ENCODE measurements around the gene PPP1CC.
A peak's percentile ranks its signal among the peaks of the same experiment; 100 is the strongest.
"Not testable (repeated sequence)": the region's sequence is repeated elsewhere in the genome, so short reads cannot be mapped to it uniquely, and the experiment has no call there.

Gene PPP1CC

GRCh38 chr12:110725267-110725666 is 17.4 kb downstream of the PPP1CC start:
- DNase-seq (ENCODE audit: low spot score), result no peak

- not testable (repeated sequence) for DNase-seq (ENCODE audit: low spot score)
These were observed 19.8 kb downstream of the PPP1CC start for GRCh38 chr12:110722892-110723291.

- no peak for DNase-seq (ENCODE audit: low spot score)
These were observed 21.1 kb downstream of the PPP1CC start for GRCh38 chr12:110721570-110721969.

DNA sequence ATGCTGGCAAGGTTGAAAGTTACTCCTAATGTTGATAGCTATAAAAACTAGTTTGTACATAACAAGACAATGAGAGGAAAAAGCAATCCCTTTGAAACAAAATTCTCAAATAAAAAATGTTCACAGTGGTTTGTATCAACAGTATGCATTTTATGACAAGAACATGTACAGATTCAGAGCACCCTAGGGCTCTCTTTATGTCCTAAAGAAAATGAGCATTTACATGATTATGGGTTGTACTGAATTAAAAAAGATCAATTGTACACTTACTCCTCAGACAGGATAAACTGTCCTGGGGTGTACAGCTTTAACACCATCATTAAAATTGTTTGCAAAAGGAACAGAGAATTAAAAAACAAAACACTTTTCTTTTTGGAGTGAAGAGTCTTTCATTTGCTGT is 22.2 kb downstream of the PPP1CC start:
- DNase-seq (ENCODE audit: low spot score), result no peak

DNA sequence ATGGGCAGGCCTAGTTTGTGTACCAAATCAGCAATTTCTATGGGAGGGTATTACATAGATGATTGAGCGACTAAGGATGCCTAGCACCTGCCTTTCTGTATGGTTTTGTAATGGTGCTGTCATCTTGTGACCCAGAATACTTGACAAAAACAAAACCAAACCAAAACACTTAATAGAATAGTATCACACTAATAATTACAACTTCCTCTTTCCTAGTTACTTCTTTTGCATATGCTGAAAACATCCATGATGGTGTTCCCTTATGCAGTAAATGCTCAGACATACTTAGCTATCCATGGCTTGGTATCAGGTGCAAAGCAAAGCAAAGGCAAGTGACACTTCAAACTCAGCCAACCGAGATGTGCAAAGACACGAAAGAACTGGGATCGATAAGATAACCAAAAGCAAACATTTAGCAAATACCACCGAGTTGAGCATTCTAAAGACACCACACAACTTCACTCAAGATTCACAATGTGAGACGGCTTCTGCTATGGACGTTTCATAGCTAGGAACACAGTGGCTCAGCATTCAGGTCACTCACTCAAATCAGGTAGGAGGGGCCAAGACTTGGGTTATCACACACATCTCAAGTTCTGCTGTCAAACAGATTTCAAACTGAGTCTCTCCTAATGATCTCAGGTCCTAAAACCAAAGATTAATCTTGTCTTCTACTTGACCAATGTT is 24.3 kb downstream of the PPP1CC start:
- DNase-seq (ENCODE audit: low spot score), result no peak

- no peak for DNase-seq (ENCODE audit: low spot score)
These were observed 25.7 kb downstream of the PPP1CC start for GRCh38 chr12:110717037-110717436.

- DNase-seq (ENCODE audit: low spot score), result no peak
These were observed 33.8 kb downstream of the PPP1CC start for GRCh38 chr12:110708917-110709316.

GRCh38 chr12:110705309-110705708 is 37.4 kb downstream of the PPP1CC start:
- no peak for DNase-seq (ENCODE audit: low spot score)

DNA sequence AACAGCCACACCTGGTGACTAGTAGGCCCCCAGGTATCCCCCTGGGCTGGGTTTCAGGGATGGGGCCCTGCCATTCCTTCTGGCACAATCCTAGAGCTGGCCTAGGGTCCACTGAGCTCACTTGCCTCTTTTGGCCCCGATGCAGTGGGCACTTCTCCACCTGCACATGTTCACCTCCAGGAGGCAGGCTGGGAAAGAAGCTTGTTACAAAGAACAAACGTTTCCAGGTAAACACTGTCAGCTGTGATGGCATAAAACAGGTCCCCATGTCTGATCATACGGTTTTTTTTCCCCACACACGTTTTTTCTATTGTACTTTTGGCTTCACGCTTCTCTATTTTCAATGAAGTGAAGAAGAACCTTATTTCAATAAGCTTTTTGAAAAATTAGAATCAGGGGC is 37.9 kb downstream of the PPP1CC start:
- DNase-seq (ENCODE audit: low spot score), result no peak

DNA sequence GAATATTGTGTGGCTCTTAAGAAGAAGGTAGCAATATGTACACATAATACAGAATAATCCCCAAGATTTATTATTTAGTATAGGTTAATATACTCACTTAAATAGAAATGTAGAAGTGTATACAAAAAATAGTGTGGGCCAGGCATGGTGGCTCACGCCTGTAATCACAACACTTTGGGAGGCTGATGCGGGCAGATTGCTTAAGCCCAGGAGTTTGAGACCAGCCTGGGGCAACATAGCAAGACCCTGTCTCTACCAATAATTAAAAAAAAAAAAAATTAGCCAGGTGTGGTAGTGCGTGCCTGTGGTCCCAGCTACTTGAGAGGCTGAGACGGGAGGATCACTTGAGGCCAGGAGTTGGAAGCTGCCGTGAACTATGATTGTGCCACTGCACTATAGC is 38.5 kb downstream of the PPP1CC start:
- DNase-seq (ENCODE audit: low spot score), result no peak

DNA sequence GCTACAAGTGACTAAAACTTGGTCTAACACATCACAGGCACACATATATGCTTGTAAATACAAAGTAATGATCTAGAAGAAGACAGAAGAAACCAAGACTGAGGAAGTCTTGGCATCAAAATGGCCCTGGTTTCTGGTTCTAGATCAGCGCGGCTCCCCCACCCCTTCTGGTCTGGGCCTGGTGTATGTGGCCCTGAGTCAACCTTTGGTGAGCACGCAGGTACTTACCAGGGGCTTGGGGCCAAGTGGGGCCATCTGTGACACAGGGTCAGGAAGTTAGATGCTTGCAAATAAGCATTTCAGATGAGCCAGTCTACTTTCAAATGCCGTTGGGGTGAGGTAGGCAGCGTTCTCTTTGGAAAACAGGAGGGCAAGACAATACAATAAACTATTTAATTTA is 40.6 kb downstream of the PPP1CC start:
- no peak for DNase-seq (ENCODE audit: low spot score)

DNA sequence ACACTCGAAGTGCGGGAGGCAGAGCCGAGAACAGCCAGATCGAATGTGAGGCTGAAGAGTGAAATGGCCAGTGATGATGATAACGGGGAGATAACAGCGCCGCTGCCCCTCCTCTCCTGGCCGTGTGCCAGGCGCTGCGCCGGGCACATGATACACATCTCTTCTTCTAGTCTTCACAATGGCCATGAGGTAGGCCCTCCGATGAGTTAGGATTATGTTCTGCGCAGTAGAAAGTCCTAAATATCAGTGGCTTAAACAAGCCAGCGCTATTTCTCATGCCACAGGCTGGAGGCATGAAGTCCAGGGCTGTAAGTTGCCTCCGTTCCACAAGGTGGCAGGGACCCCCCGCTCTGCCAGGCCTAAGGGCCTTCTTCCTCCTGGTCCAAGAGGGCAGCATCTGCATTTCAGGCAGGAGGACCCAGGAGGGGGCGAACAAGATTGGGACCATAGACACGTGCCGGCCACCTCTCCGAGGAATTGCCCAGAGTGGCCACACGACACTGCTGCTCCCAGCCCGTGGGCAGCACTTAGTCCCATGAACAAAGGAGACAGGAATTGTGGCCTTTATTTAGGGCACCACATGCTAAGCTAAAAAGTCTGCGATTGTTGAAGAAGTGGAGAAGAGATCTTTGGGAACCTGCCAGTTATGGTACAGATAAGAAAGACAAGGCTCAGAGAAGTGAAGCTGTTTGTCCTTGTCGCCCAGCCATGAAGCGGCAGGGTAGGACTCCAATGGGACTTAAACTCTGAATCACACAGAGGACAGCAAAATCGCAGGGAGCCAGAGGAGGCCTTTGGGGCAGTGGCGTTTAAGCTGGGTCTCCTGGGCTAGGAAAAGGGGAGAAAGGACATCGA is 42.9 kb downstream of the PPP1CC start:
- DNase-seq (ENCODE audit: low spot score), result no peak

- peak; percentile 84 for DNase-seq (ENCODE audit: low spot score)
These were observed 44.4 kb downstream of the PPP1CC start for GRCh38 chr12:110698171-110698902.

DNA sequence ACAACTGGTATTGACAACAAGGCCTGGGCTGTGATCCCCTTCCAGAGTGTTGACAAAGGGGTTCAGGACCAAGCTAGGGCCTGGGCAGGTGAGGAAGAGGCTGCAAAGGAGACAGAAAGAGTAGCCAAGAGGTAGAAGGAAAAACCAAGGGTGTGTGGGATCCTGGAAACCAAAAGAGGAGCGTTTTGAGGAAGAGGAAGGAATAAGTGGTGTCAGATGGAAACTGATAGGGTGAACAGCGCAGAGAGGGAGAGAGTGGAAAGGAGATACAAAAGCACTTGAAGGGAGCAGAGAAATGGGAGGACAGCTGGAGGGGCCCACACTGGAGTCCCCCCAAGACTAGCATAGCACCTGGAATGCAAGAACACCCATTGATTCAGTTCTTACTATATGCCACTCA is 45.5 kb downstream of the PPP1CC start:
- no peak for DNase-seq (ENCODE audit: low spot score)

- no peak for DNase-seq (ENCODE audit: low spot score)
These were observed 46.4 kb downstream of the PPP1CC start for GRCh38 chr12:110696283-110696682.

DNA sequence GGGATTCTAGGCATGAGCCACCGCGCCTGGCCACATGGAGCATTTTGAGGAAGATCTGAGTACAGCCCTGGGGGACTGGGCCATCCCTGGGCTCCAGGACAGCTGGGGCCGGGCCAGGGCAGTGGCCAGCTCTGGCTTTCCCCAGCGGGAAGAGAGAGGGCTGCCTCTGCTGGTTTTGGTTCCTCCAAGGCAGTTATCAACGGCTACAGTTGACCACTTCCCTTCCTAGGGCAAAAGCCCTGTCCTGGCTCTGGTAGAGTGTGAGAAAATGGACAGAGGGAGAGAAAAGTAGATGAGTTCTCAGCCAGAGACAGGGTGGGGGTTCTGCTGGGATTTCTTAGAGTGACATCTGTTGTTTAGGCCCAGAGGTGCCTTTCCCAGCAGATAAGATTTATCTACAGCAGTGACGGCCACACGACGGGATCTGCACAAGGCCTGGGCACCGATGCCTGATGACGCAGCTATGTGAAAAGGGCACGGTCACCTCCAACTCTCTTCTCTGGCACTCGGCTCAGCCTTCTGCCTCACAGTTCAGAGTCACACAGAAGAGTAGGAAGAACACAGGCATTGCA is 48.3 kb downstream of the PPP1CC start:
- no peak for DNase-seq (ENCODE audit: low spot score)

DNA sequence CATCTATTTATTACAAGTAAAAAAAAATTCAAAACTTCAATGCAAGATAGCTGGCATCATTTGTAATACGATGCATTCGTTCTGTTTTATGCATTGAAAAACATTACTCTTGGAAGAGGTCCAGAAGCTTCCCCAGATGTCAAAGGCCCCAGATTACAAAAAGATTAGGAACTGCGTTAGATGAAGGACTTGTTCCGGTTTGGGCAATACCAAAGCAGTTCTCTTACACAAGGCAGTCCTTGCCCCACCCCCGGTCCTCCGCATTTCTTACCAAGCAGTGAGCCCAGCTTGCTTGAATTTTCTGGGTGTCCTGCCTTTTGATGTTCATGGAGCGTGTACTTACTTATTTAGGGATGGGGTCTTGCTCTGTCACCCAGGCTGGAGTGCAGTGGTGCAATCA is 49.0 kb downstream of the PPP1CC start:
- DNase-seq (ENCODE audit: low spot score), result no peak

DNA sequence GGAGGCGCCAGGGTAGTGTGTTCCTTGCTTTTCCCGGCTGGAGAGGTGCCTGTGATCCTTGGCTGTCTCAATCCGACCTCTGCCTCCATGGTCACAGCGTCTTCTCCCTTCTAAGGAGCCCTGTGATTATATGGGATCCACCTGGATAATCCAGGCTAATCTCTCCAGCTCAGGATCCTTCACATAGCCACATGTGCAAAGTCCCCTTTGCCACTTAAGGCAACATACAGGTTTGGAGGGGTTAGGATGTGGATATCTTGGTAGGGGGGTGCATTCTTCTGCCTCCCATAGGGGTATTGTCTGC is 52.6 kb downstream of the PPP1CC start:
- no peak for DNase-seq (ENCODE audit: low spot score)

- DNase-seq (ENCODE audit: low spot score), result peak; percentile 56
These were observed 53.2 kb downstream of the PPP1CC start for GRCh38 chr12:110689281-110690126.

GRCh38 chr12:110688446-110689280 is 54.0 kb downstream of the PPP1CC start, which contains the start of gene HVCN1:
Gene HVCN1, minus strand, starts transcription at chr12:110689115. Its CDS starts 5,870 bp downstream, at chr12:110683245.
- peak; percentile 37 for DNase-seq (ENCODE audit: low spot score)
